ENCODE results near the gene IL22RA2.

- TF ChIP-seq CTCF (IDR thresholded peaks at IDR 0.05) = peak in 1 of 3 donors; percentile 10
- TF ChIP-seq POLR2A (IDR thresholded peaks at IDR 0.05) = peak in 1 of 2 donors; percentile 93
Measured at GRCh38 chr6:137218917-137219663, 45.6 kb upstream of the IL22RA2 start, which contains the start of gene IFNGR1.
